Prostate gland (tissue), 2 donors: Measurements from ENCODE around the gene CPT1C.

Experiments
- CTCF ChIP-seq, 4 experiments: fragments of 200-600 bp in 2 of 4; fragments of 450-650 bp in 2 of 4; sonication (generic) in 2 of 4; IDR thresholded peaks; 1 replicate in 3 of 4; 2 replicates in 1 of 4; pipeline ENCODE4 v1.5.1; 2016 to 2019; ENCODE audit warnings: antibody characterized with exemption in 4 of 4, mild to moderate bottlenecking in 2 of 4, moderate library complexity in 2 of 4
- POLR2A ChIP-seq: fragments of 450-650 bp; IDR thresholded peaks from one replicate; pipeline ENCODE4 v1.6.1; 2016; ENCODE audit warnings: antibody characterized with exemption, mild to moderate bottlenecking
- POLR2AphosphoS5 ChIP-seq: sonication (generic); formaldehyde crosslinking; IDR thresholded peaks from one replicate; pipeline ENCODE4 v1.6.1; 2017; ENCODE audit warnings: antibody characterized with exemption

DNA sequence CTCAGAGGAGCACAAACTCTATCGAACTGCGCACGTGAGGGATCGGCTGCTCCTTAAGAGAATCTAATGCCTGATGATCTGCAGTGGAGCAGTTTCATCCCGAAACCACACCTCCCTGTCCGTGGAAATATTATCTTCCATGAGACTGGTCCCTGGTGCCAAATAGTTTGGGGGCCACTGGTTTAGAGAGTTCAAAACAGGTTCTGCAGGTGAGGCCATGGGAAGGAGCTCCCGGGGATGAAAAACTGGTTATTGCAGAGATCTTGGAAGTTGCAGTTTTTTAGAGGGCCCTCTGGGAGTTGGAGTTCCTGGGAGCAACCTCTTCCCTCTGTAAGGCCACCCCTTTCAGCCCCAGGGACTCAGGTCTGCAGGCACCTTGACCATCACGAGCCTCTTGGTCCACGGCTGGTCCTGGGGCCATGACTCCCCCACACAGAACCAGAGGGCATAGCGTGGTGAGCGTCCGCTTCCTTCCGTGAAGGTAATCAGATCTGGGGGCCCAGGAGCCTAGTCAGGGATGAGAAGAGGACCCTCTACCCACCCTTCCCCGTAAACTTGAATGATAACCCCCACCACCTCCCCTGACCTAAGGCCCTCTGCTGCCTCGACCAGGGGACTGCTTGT, 30.5 kb upstream of the CPT1C start:
- no peak for TF ChIP-seq CTCF (IDR thresholded peaks at IDR 0.05)
- TF ChIP-seq POLR2AphosphoS5 = no peak
- no peak for TF ChIP-seq POLR2A
